Measurements from ENCODE around the gene PCSK5. TPM values are rescaled to one million over a fixed set of nuclear protein-coding genes. Genes with fewer than 3 reads are reported as not detected.

PCSK5 gene
- total and polyA plus RNA-seq, 2 of the 8 experiments (the other 6 are each of a cell fraction or from before 2014, with no cell fraction given) = 5.5 to 10.7 TPM

DNA sequence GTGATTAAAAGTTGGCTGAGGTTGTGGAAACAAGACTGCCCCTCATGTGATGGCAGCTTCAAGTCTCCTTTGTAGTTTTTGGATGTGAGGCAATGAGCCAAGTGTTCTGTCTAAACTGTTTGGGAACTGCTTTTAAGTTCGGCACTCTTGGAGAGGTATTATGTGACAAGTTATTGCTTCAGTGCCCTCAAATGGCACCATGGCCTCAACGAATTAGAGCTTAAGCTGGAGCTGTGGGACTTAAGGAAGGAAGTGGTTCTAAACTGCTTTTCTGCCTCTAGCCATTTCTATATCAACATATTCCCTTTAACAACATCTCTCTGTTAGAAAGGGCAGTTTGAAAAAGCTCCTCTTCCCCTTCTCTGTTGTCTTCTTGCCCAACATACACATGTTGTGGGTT is 276.1 kb downstream of the PCSK5 start:
- no peaks in the 10 kb centered on the region for H3K79me2 ChIP-seq (ENCODE audit: control insufficient read depth in 1 of 2, insufficient read depth in 2 of 2, low read length in 2 of 2)
- no peak overlapping the region for H2AFZ ChIP-seq (ENCODE audit: low read length)
- no peak overlapping the region for H3K18ac ChIP-seq (ENCODE audit: extremely low read depth, low read length)
- ChIA-PET POLR2A (ENCODE audit: partially characterized antibody) (no interaction called here), CTCF (ENCODE audit: partially characterized antibody) (interaction anchor here (1.1 kb wide), 2 partner anchors 12 to 982 kb away, joined by 3 read pairs; no protein-coding TSS in a partner anchor)
- no peak overlapping the region for H2BK15ac ChIP-seq (ENCODE audit: low read length)
- no peak overlapping the region for H3K4me3 ChIP-seq (ENCODE audit: extremely low read depth in 1 of 4, insufficient read depth in 2 of 4, low read depth in 3 of 4, low read length in 4 of 4)
- WGBS, 2 experiments (ENCODE audit: extremely low coverage in 1 of 2, insufficient coverage in 1 of 2, insufficient read length in 1 of 2, insufficient replicate concordance in 2 of 2, low coverage in 1 of 2, low lambda C conversion rate in 2 of 2, missing lambda C conversion rate in 1 of 2) = 83% methylated on average over 2 of the region's 2 CpGs; no CpG with 5 or more reads in 1 of the 2 experiments
- H3K56ac ChIP-seq (replicated peaks; ENCODE audit: insufficient read length, low read depth, low read length) = no peak overlapping the region
- H4K5ac ChIP-seq (ENCODE audit: insufficient read length, low read depth, low read length) = no peak overlapping the region
- peaks cover 0 to 6% (median 1%) of the 10 kb centered on the region in 4 experiments; a peak in 2 of 8 replicates for H3K36me3 ChIP-seq (ENCODE audit: control insufficient read depth in 2 of 4, insufficient read depth in 4 of 4, low read length in 3 of 4)
- no peak overlapping the region for H3K14ac ChIP-seq (ENCODE audit: insufficient read length)
- no peak overlapping the region for H4K8ac ChIP-seq (ENCODE audit: extremely low read depth, insufficient read depth, low read length)
- no peak overlapping the region for H3K27ac ChIP-seq (ENCODE audit: low read depth, low read length)
- H2AK5ac ChIP-seq (ENCODE audit: low read depth, low read length) = no peak overlapping the region
- no peak overlapping the region for H2BK120ac ChIP-seq (replicated peaks; ENCODE audit: low read depth, low read length)
- H4K91ac ChIP-seq (replicated peaks; ENCODE audit: insufficient read length, low read length) = no peak overlapping the region
- no peak overlapping the region for H3K4ac ChIP-seq (replicated peaks; ENCODE audit: insufficient read length, low read depth, low read length)
- no peaks in the 10 kb centered on the region for H3K9me3 ChIP-seq (ENCODE audit: insufficient read depth in 2 of 2, low read depth in 1 of 2, low read length in 1 of 2)
- TF ChIP-seq SP4 (IDR thresholded peaks at IDR 0.05; ENCODE audit: low read length) (no peak), SP2 (IDR thresholded peaks at IDR 0.05; ENCODE audit: low read length) (no peak), POU5F1 (IDR thresholded peaks at IDR 0.05; ENCODE audit: low read depth, low read length) (no peak), CREB1 (IDR thresholded peaks at IDR 0.05) (no peak), POLR2AphosphoS5 (IDR thresholded peaks at IDR 0.05; ENCODE audit: low read depth, low read length) (no peak), KDM4A (IDR thresholded peaks at IDR 0.05; ENCODE audit: low read depth, low read length, severe bottlenecking) (no peak), ZNF274 (IDR thresholded peaks at IDR 0.05; ENCODE audit: borderline replicate concordance, extremely low read depth, low read length) (no peak), SIN3A (conservative IDR thresholded peaks at IDR 0.05 in 1 of 2, IDR thresholded peaks at IDR 0.05 in 1 of 2; ENCODE audit: low read depth in 1 of 2, low read length in 2 of 2) (no peak), RFX5 (IDR thresholded peaks at IDR 0.05; ENCODE audit: borderline replicate concordance, low read depth, low read length) (no peak)
- TF ChIP-seq, protein P1, sequence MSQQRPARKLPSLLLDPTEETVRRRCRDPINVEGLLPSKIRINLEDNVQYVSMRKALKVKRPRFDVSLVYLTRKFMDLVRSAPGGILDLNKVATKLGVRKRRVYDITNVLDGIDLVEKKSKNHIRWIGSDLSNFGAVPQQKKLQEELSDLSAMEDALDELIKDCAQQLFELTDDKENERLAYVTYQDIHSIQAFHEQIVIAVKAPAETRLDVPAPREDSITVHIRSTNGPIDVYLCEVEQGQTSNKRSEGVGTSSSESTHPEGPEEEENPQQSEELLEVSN (IDR thresholded peaks at IDR 0.05) = no peak
- TF ChIP-seq, protein P2, sequence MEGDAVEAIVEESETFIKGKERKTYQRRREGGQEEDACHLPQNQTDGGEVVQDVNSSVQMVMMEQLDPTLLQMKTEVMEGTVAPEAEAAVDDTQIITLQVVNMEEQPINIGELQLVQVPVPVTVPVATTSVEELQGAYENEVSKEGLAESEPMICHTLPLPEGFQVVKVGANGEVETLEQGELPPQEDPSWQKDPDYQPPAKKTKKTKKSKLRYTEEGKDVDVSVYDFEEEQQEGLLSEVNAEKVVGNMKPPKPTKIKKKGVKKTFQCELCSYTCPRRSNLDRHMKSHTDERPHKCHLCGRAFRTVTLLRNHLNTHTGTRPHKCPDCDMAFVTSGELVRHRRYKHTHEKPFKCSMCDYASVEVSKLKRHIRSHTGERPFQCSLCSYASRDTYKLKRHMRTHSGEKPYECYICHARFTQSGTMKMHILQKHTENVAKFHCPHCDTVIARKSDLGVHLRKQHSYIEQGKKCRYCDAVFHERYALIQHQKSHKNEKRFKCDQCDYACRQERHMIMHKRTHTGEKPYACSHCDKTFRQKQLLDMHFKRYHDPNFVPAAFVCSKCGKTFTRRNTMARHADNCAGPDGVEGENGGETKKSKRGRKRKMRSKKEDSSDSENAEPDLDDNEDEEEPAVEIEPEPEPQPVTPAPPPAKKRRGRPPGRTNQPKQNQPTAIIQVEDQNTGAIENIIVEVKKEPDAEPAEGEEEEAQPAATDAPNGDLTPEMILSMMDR (IDR thresholded peaks at IDR 0.05; ENCODE audit: control extremely low read depth in 1 of 3, insufficient read depth in 1 of 3, low read depth in 1 of 3, low read length in 3 of 3) = no peak
- no peak overlapping the region for H3K23ac ChIP-seq (ENCODE audit: insufficient read length)
- no peak overlapping the region for H3K4me2 ChIP-seq (ENCODE audit: insufficient read depth in 1 of 2, low read depth in 2 of 2, low read length in 2 of 2)
- no peak overlapping the region for H2BK5ac ChIP-seq (ENCODE audit: low read depth, low read length)
- H4K20me1 ChIP-seq (replicated peaks in 1 of 2; ENCODE audit: control insufficient read depth in 1 of 2, insufficient read depth in 2 of 2, low read length in 2 of 2) = no peaks in the 10 kb centered on the region
- no peak overlapping the region for H2BK12ac ChIP-seq (ENCODE audit: low read depth, low read length)
- DNase-seq (ENCODE audit: low read depth in 1 of 2, low spot score in 2 of 2) = no peak
- H3K23me2 ChIP-seq (ENCODE audit: low read depth, low read length) = no peaks in the 10 kb centered on the region
- no peaks in the 10 kb centered on the region; the same call in 1 of the 2 replicates for H3K79me1 ChIP-seq (ENCODE audit: low read depth, low read length)
- H3K27me3 ChIP-seq (replicated peaks in 1 of 4; ENCODE audit: control insufficient read depth in 3 of 4, extremely low read depth in 1 of 4, insufficient read depth in 3 of 4, low read length in 3 of 4) = no peaks in the 10 kb centered on the region
- H3K9ac ChIP-seq (replicated peaks in 1 of 4; ENCODE audit: extremely low read depth in 1 of 4, low read depth in 3 of 4, low read length in 3 of 4) = no peak overlapping the region
- H2BK20ac ChIP-seq (ENCODE audit: low read length) = no peak overlapping the region
- H3K4me1 ChIP-seq (replicated peaks in 1 of 4; ENCODE audit: control insufficient read depth in 3 of 4, insufficient read depth in 4 of 4, low read length in 3 of 4) = peaks cover 0 to under 1% (median 0%) of the 10 kb centered on the region in 4 experiments; a peak in 3 of 7 replicates
- FAIRE-seq = no peak
